ENCODE results near the gene CDK15.
"Not testable (repeated sequence)": the region's sequence is repeated elsewhere in the genome, so short reads cannot be mapped to it uniquely, and the experiment has no call there.

Gene CDK15

GRCh38 chr2:201794294-201794693 is 12.0 kb upstream of the CDK15 start:
- Mint-ChIP-seq H3K27me3 (no peaks in the 10 kb centered on the region), H3K9me3 (no peaks in the 10 kb centered on the region), H3K36me3 (ENCODE audit: insufficient read depth) (no peaks in the 10 kb centered on the region)

DNA sequence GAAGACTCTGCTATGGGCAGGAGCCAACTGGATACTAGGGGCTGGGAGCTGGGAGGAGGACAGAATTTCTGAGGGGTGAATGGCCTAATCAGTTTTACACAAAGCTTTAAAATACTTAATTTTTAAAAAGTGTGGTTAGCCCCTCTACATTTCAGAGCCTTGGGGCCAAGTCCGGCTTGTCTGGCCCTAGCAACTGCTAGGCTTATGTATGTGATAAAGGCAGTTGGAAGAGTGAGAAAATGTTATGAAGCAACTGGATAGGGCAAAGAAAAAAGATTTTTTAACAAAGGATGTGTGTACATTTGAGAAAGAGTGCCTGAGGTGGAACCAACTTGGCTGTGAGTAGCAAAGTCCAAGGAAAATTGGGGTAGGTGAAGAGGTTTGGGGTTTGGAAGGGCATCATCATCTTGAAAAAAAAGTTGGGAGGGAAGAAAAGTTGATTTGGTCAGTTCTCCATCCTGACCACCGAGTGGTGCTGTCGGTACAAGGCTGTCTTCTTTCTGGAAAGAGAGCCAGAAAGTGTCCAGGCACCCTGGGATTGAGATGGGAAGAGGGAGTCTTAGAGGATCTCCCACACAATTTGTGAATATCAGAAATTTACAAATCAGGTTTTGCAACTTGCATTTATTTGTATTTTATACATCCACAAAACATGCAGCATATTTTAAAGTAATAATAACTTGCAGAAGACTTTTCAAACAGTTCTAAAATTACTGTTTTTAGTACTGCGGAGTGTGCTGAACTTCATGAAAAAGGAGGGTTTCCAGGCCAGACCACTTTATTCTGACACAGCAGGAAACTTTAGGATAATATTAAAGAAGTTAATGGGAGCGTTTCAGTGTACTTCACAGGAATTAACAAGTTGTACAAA is 10.5 kb upstream of the CDK15 start:
- H3K27ac Mint-ChIP-seq (ENCODE audit: low read depth): no peak overlapping the region
- DNase-seq (ENCODE audit: low spot score in 2 of 2): no peak
- no peaks in the 10 kb centered on the region for H3K4me1 Mint-ChIP-seq
- no peaks in the 10 kb centered on the region for H3K9me3 Mint-ChIP-seq
- peaks cover 6% of the 10 kb centered on the region for H3K27me3 Mint-ChIP-seq
- no peak overlapping the region for H3K4me3 Mint-ChIP-seq
- no peaks in the 10 kb centered on the region for H3K36me3 Mint-ChIP-seq (ENCODE audit: insufficient read depth)
- no peak for ATAC-seq (replicated peaks; ENCODE audit: extremely low read depth, poor library complexity, severe bottlenecking)

More at GRCh38 chr2:201794294-201794693, 12.0 kb upstream of the CDK15 start:
- no peak for DNase-seq (ENCODE audit: low spot score in 2 of 2)
- no peak overlapping the region for H3K4me3 Mint-ChIP-seq
- no peaks in the 10 kb centered on the region for H3K4me1 Mint-ChIP-seq
- no peak overlapping the region for H3K27ac Mint-ChIP-seq (ENCODE audit: low read depth)
- ATAC-seq (replicated peaks; ENCODE audit: extremely low read depth, poor library complexity, severe bottlenecking): no peak

GRCh38 chr2:201796478-201796865 is 9.9 kb upstream of the CDK15 start:
- no peaks in the 10 kb centered on the region for H3K4me1 Mint-ChIP-seq
- H3K27me3 Mint-ChIP-seq: peaks cover 12% of the 10 kb centered on the region
- DNase-seq (ENCODE audit: low spot score in 2 of 2) (no peak), ATAC-seq (replicated peaks; ENCODE audit: extremely low read depth, poor library complexity, severe bottlenecking) (no peak)
- H3K36me3 Mint-ChIP-seq (ENCODE audit: insufficient read depth): no peaks in the 10 kb centered on the region
- H3K4me3 Mint-ChIP-seq: no peak overlapping the region
- no peak overlapping the region for H3K27ac Mint-ChIP-seq (ENCODE audit: low read depth)
- no peaks in the 10 kb centered on the region for H3K9me3 Mint-ChIP-seq

GRCh38 chr2:201797175-201797840 is 9.0 kb upstream of the CDK15 start:
- H3K36me3 Mint-ChIP-seq (ENCODE audit: insufficient read depth): no peaks in the 10 kb centered on the region
- no peak overlapping the region for H3K4me3 Mint-ChIP-seq
- no peak overlapping the region for H3K27ac Mint-ChIP-seq (ENCODE audit: low read depth)
- DNase-seq (ENCODE audit: low spot score in 2 of 2) (no peak), ATAC-seq (replicated peaks; ENCODE audit: extremely low read depth, poor library complexity, severe bottlenecking) (no peak)
- H3K4me1 Mint-ChIP-seq: no peaks in the 10 kb centered on the region
- no peaks in the 10 kb centered on the region for H3K9me3 Mint-ChIP-seq
- H3K27me3 Mint-ChIP-seq: peaks cover 19% of the 10 kb centered on the region

DNA sequence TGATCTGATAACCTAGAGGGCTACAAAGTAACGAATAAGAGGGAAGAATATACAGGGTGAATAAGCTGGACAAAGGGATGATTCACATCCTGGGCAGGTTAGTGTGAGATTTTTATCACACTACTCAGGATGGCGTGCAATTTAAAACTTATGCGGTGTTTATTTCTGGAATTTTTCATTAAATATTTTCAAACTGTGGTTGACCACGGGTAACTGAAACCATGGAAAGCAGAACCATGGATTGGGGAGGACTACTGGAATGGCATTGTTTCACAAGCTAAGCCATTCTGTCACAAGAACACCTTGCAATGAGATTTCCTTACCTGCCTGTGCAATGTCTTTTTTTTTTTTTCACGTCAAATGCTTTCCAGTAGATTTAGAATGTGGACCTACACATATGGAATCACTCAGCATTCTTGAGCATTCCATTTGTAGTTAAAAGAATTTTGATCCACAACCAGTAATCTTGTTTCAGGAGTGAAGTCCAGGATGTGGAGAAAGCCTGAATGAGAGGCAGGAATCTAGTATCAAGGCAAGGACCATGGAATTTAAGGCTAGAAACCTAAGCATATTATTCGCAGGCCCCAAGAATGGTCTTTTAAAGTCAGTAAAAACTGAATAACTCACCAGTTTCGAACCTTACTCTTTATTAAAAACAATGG is 8.0 kb upstream of the CDK15 start:
- H3K36me3 Mint-ChIP-seq (ENCODE audit: insufficient read depth): no peaks in the 10 kb centered on the region
- ATAC-seq (replicated peaks; ENCODE audit: extremely low read depth, poor library complexity, severe bottlenecking): no peak

DNA sequence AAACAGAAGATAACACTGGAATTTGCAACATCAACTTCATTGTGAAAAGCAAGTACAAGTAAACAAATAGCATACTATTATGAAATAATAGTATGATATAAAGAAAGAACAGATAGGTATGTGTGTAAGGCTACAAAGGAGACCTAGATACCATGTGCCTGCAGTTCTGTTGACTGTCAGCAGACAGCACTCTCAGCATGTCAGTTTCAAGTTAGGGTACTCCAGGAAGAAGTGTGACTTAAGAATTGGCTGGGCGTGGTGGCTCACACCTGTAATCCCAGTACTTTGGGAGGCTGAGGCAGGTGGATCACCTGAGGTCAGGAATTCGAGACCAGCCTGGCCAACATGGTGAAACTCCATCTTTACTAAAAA is 7.4 kb upstream of the CDK15 start:
- not testable (repeated sequence) for H3K4me3 Mint-ChIP-seq

More for the DNA sequence above, 8.0 kb upstream of the CDK15 start:
- Mint-ChIP-seq H3K9me3 (no peaks in the 10 kb centered on the region), H3K27ac (ENCODE audit: low read depth) (no peak overlapping the region), H3K27me3 (peaks cover 30% of the 10 kb centered on the region), H3K4me3 (no peak overlapping the region), H3K4me1 (no peaks in the 10 kb centered on the region)
- no peak for DNase-seq (ENCODE audit: low spot score in 2 of 2)

GRCh38 chr2:201807452-201807999 is 1.2 kb downstream of the CDK15 start:
- H3K36me3 Mint-ChIP-seq (ENCODE audit: insufficient read depth): peaks cover 2% of the 10 kb centered on the region
- ATAC-seq (replicated peaks; ENCODE audit: extremely low read depth, poor library complexity, severe bottlenecking) (no peak), DNase-seq (ENCODE audit: low spot score in 2 of 2) (no peak)
- H3K27ac Mint-ChIP-seq (ENCODE audit: low read depth): no peak overlapping the region
- H3K9me3 Mint-ChIP-seq: no peaks in the 10 kb centered on the region
- no peaks in the 10 kb centered on the region for H3K4me1 Mint-ChIP-seq
- no peak overlapping the region for H3K4me3 Mint-ChIP-seq
- H3K27me3 Mint-ChIP-seq: peaks cover 69% of the 10 kb centered on the region

More for the DNA sequence above, 7.4 kb upstream of the CDK15 start:
- not testable (repeated sequence) for H3K4me1 Mint-ChIP-seq; H3K36me3 Mint-ChIP-seq (ENCODE audit: insufficient read depth); DNase-seq (ENCODE audit: low spot score in 2 of 2); H3K27ac Mint-ChIP-seq (ENCODE audit: low read depth); ATAC-seq (replicated peaks; ENCODE audit: extremely low read depth, poor library complexity, severe bottlenecking); H3K9me3 Mint-ChIP-seq
- peaks cover 35% of the 10 kb centered on the region for H3K27me3 Mint-ChIP-seq

GRCh38 chr2:201808027-201808426 is 1.7 kb downstream of the CDK15 start:
- DNase-seq (ENCODE audit: low spot score in 2 of 2) (no peak), ATAC-seq (replicated peaks; ENCODE audit: extremely low read depth, poor library complexity, severe bottlenecking) (no peak)
- Mint-ChIP-seq H3K4me3 (no peak overlapping the region), H3K27ac (ENCODE audit: low read depth) (no peak overlapping the region), H3K9me3 (no peaks in the 10 kb centered on the region), H3K27me3 (peaks cover 64% of the 10 kb centered on the region), H3K36me3 (ENCODE audit: insufficient read depth) (peaks cover 2% of the 10 kb centered on the region), H3K4me1 (no peaks in the 10 kb centered on the region)

DNA sequence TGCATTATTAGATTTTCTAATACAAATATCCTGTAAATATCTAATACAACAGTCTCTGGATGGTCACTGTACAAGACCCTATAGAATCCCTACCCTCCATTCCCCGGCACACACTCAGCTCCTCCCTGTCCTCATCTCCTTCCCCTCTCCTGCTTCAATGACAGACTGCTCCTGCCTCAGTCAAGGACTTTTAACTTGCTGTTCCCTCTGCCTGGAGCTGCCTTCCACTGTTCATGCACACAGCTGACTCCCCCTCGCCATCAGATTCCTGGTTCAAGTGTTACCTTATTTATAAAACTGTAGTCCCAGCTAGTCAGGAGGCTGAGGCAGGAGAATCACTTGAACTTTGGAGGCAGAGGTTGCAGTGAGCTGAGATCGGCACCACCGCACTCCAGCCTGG is 3.3 kb downstream of the CDK15 start:
- peaks cover 65% of the 10 kb centered on the region for H3K27me3 Mint-ChIP-seq
- DNase-seq (ENCODE audit: low spot score in 2 of 2): no peak

GRCh38 chr2:201810604-201811003 is 4.3 kb downstream of the CDK15 start:
- H3K4me1 Mint-ChIP-seq; H3K27ac Mint-ChIP-seq (ENCODE audit: low read depth); H3K9me3 Mint-ChIP-seq; H3K36me3 Mint-ChIP-seq (ENCODE audit: insufficient read depth); DNase-seq (ENCODE audit: low spot score in 2 of 2); H3K4me3 Mint-ChIP-seq; ATAC-seq (replicated peaks; ENCODE audit: extremely low read depth, poor library complexity, severe bottlenecking): not testable (repeated sequence)
- peaks cover 65% of the 10 kb centered on the region for H3K27me3 Mint-ChIP-seq

More for the DNA sequence above, 3.3 kb downstream of the CDK15 start:
- Mint-ChIP-seq H3K27ac (ENCODE audit: low read depth) (no peak overlapping the region), H3K9me3 (no peaks in the 10 kb centered on the region), H3K36me3 (ENCODE audit: insufficient read depth) (peaks cover 2% of the 10 kb centered on the region), H3K4me3 (no peak overlapping the region), H3K4me1 (no peaks in the 10 kb centered on the region)
- ATAC-seq (replicated peaks; ENCODE audit: extremely low read depth, poor library complexity, severe bottlenecking): no peak

- Mint-ChIP-seq H3K9me3 (no peaks in the 10 kb centered on the region), H3K36me3 (ENCODE audit: insufficient read depth) (no peaks in the 10 kb centered on the region), H3K4me1 (no peaks in the 10 kb centered on the region), H3K27ac (ENCODE audit: low read depth) (no peak overlapping the region), H3K27me3 (peaks cover 52% of the 10 kb centered on the region), H3K4me3 (no peak overlapping the region)
- ATAC-seq (replicated peaks; ENCODE audit: extremely low read depth, poor library complexity, severe bottlenecking): no peak
- no peak for DNase-seq (ENCODE audit: low spot score in 2 of 2)
Observed at GRCh38 chr2:201813996-201814760, 7.8 kb downstream of the CDK15 start.
